ENCODE results near the gene ABCD3.

The ABCD3 gene

DNA sequence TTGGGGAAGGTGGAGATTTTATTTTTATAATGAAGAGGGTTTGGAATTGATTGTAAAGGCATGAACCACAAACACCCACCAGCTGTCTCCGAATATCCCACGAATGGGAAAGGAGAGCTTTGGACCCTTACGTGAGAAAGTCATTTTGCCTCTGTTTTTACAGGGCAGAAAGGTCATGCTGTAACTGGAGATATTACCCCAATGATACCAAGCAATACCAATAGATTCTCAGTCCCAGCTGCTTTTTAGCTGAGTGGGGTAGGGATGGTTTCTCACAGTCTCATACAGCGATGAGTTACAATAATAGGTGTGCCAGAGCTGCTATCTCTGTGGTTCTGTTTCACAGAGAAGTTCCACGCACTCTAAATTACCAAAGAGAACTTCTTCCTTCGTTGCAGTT is 132.2 kb downstream of the ABCD3 start:
- TF ChIP-seq, protein P1, sequence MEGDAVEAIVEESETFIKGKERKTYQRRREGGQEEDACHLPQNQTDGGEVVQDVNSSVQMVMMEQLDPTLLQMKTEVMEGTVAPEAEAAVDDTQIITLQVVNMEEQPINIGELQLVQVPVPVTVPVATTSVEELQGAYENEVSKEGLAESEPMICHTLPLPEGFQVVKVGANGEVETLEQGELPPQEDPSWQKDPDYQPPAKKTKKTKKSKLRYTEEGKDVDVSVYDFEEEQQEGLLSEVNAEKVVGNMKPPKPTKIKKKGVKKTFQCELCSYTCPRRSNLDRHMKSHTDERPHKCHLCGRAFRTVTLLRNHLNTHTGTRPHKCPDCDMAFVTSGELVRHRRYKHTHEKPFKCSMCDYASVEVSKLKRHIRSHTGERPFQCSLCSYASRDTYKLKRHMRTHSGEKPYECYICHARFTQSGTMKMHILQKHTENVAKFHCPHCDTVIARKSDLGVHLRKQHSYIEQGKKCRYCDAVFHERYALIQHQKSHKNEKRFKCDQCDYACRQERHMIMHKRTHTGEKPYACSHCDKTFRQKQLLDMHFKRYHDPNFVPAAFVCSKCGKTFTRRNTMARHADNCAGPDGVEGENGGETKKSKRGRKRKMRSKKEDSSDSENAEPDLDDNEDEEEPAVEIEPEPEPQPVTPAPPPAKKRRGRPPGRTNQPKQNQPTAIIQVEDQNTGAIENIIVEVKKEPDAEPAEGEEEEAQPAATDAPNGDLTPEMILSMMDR (IDR thresholded peaks at IDR 0.05; ENCODE audit: low read depth, low read length), result no peak
- DNase-seq (ENCODE audit: extremely low read depth, low read depth), result no peak

DNA sequence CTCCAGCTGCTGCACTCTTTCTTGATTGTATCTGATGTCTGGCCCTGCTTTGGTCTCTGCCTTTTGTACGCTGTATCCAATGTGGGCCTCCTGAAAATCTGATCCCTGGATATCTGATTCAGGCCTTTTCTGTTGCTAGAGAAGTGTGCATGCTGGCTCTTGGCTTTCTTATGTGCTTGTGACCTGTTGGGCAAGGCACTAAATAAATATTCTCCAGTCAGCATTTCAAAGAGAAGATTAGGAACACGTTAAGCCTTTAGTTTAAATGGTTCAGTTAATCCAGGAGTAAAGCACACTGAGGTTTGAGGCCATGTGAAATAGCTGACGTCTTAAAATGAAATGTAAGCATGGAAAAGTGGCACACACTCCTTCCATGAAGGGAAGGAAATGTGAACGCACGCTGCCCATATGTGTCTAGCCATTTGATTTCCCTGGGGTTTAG is 132.6 kb downstream of the ABCD3 start:
- TF ChIP-seq, protein P1 (IDR thresholded peaks at IDR 0.05; ENCODE audit: low read depth, low read length), result no peak
- no peak for DNase-seq (ENCODE audit: extremely low read depth, low read depth)

DNA sequence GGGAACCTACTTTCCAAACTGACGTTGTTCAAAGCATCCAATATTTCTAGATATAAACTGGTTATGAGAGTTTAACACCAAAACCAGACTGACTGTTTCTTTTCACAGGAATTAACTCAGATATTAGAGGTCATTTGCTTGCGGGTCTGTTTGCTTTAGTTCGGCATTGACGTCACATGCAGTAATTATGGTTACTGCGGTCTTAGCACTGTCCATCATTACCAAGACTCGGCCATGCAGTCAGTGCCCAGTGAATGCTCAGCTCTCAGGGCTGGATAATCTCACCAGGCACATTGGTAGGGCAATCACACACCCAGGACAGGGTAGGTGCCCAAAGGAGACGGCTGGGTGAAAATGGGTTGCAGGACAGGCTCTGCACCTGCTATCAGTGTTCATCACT is 133.3 kb downstream of the ABCD3 start:
- TF ChIP-seq, protein P1 (IDR thresholded peaks at IDR 0.05; ENCODE audit: low read depth, low read length), result no peak
- DNase-seq (ENCODE audit: extremely low read depth, low read depth), result no peak

DNA sequence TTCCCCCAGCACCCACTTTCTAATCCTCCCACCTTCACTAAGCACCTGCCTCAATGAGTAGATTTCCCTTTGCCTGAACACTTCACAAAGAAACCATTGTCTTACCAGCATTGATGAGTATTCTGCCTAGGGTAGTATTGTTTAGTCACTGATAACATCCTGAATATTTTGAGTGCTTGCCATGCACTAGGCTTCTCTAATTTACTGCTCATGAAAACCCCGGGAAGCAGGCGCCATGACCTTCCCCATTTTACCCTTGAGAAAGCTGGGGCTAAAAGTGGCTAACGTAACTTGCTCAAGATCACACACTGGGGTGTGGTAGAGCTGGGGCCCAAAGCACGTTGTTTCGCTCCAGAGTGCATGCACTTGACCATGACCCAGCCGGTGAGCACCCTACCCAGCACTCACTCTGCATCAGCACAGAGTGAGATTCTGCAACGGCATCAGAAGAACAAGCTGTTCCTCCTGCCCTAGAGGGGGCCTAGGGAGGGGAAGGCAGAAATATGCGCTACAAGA is 133.9 kb downstream of the ABCD3 start:
- TF ChIP-seq, protein P1 (IDR thresholded peaks at IDR 0.05; ENCODE audit: low read depth, low read length), result no peak
- DNase-seq (ENCODE audit: extremely low read depth, low read depth), result no peak

DNA sequence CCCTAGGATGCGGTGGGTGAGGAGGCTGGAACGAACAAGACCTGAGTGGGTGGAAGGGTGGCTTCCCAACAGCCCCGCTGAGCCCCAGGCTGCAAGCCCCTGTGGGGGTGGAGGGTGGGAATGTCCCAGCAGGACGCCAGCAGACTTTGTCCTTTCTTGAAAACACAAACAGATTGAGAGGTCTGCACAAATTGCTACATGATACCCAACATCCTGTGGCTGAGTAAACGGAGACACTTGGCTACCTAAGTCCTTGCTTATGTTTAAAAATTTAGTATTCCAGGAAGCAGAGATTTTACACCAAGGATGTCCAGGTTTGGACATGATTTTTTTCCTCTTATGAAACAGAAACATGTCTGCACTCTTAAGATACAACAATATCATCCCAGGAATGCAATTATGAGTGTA is 135.1 kb downstream of the ABCD3 start:
- no peak for DNase-seq (ENCODE audit: extremely low read depth, low read depth)

DNA sequence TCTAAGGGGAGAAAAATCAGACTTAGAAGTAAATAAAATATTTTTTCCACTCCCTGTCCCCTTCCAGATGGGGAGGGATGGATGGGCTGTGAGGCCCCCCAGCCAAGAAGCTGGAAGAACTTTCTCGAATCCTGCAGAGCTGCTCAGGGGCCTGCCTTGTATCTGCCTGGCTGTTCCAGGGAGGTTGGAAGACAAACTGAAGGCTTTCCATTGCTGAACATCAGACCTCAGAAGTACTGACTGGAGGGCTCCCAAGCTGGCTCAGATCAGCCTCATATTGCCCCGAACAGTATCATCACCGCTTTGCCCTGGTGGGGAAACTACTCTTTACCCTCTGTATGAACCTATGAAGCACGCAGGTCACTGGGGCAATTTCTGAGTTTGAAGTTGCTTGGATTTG is 135.7 kb downstream of the ABCD3 start:
- DNase-seq (ENCODE audit: extremely low read depth, low read depth), result no peak
- TF ChIP-seq, protein P1 (IDR thresholded peaks at IDR 0.05; ENCODE audit: low read depth, low read length), result no peak

More for the DNA sequence above, 135.1 kb downstream of the ABCD3 start:
- TF ChIP-seq, protein P1 (IDR thresholded peaks at IDR 0.05; ENCODE audit: low read depth, low read length), result no peak

DNA sequence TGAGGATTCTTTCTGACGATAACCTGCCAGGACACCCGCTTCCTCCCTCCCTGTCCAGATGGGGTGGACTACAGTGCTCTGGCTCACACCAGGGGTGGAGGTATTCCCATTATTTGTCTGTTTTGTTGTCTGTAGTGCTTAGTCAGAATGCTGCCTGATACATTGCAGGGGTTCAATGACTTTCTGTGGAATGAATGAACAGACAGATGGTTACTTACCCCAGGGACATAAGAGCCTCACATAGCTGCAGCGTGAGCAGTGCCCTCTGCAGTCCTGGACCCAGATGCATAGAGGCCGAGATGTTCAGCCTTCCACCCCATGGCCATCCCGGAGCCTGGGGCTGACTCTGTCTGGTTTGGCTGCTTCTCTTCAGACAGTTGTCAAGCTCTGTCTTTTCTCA is 136.4 kb downstream of the ABCD3 start:
- TF ChIP-seq, protein P1 (IDR thresholded peaks at IDR 0.05; ENCODE audit: low read depth, low read length), result no peak
- no peak for DNase-seq (ENCODE audit: extremely low read depth, low read depth)
